Muscle of back (tissue), 11 donors: ENCODE data around the gene EAF1. TPM values are rescaled to one million over a fixed set of nuclear protein-coding genes. Genes with fewer than 3 reads are reported as not detected.
"Not testable (repeated sequence)": the region's sequence is repeated elsewhere in the genome, so short reads cannot be mapped to it uniquely, and the experiment has no call there.

Source experiments
- DNase-seq, 3 donors: peaks; one replicate each; pipeline versions ENCODE4 v3.0.0 to v3.0.0-alpha.2; 2013
- polyA plus RNA-seq, 10 donors: library from polyadenylated mRNA; unstranded; fragments of 120-200 nt; gene quantifications; one replicate each; pipeline ENCODE4 v1.2.1, GENCODE V29; 2013; ENCODE audit not compliant: insufficient read length in 10 of 10

The EAF1 gene
- polyA plus RNA-seq, 10 donors, result 9.9 to 17.0 (median 12.9) TPM

DNA sequence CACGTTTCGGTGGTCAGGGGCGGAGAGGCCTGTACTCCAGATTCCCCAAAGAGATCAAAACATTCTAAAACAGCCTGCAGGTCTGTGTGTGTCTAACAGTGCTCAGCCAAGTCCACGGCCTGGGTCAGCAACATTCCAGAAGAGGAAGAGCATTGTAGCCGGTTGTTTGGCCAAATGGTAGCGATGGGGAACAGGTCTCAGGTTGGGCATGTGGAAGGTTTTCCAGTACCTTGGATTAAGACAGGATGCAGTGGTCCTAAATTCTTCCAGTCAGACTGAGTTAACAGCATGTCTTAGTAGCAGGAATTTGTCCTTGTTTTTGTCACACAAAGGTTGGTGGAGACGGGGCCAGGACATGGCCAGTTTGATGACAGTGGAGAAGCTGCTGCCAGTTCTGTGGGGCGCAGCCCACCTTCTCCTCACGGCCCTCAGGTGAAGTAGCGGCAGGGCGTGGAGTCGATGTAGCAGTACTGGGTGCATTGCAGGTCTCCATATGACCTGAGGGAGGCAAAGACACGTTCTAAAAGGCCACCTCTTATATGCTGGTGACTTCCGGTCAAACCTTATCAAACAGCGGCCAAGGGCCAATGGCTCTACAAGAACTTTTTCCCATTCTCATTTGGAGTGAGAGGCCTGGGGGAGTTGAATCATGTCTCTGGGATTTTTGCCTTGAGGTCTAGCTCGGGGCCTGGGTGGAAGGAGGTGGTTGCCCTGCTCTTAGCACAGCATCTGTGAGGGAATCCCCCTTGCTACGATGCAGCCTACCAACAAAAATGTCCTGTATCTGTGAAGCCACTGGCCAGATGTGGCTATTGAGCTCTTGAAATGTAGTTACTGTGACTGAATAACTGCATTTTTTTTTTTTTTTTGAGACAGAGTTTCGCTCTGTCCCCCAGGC, 24.1 kb downstream of the EAF1 start:
- no peak for DNase-seq

DNA sequence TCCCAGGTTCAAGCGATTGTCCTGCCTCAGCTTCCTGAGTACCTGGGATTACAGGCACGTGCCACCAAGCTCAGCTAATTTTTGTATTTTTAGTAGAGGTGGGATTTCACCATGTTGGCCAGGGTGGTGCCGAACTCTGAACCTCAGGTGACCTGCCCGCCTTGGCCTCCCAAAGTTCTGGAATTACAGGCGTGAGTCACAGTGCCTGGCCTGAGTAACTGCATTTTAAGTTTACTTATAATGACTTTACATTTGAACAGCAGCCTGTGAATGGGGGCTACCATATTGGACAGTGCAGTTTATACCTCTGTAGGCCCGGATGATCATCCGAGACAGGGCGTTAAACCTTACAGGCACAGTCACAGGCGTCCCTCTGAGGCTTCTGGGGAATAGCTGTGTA, 24.8 kb downstream of the EAF1 start:
- no peak for DNase-seq

DNA sequence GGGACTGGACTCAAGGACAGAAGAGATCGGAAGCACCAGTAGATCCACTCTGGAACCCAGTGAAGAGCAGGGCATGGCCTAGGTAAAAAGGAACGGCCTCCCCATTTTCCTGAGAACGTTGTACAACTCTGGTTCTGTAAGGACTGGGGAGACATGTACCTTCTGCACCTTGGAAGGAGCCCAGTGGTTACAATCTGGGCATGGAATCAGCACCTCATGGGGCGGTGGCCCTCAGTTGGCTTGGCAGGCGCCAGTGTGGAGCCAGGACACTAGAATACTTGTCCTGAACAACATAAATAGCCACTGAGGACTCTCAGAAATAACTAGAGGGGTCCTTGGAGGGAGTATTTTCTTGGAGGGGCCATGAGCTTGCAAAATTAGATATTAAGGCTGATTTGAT, 25.6 kb downstream of the EAF1 start:
- no peak for DNase-seq

DNA sequence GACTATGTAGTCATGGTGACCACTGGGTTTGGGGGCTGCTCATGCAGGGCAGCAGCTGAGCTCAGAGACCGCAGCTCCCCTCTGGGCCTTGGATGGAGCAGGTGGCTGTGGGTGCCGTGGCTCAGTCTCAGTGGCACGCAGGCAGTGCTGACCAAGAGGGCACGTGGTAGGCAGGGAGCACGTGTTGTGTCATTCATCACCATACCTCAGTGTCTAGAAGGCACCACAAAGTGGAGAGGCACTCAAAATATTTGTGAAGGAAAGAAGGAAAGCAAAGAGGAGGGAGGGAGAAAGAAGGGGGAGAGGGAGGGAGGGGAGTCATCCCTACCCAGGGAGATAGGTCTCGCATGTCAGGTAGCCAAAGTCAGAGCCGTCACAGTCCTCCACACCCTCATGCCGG, 26.1 kb downstream of the EAF1 start:
- DNase-seq, result no peak

DNA sequence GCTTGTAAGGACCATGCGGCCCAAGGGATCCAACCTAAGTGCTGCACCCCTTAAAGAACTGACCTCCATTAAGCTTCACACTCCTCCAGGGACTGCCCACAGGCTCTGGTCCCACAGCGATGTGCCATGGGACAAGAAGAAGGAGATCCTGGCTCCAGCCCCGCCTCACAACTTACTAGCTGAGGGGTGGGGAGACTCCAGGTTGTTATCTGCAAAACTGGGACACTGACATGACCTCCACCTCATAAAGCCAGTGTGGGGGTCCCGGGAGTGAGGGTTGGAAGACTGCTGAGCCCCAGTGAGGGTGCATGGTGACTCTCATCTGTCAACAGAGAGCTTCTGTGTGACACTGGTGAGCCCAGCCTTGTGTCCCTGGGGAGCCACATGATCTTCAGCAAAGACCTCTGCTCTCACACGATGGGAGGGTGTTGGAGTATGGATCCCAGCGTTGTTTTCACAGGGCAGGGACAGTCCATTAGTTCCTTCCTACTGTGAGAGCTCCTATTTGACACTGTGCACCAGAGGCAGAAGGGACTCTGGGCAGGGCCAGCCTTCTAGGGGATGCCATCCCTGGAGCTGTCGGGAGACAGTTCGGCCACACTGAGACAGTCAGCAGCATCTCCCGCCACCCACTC, 26.7 kb downstream of the EAF1 start:
- no peak for DNase-seq

DNA sequence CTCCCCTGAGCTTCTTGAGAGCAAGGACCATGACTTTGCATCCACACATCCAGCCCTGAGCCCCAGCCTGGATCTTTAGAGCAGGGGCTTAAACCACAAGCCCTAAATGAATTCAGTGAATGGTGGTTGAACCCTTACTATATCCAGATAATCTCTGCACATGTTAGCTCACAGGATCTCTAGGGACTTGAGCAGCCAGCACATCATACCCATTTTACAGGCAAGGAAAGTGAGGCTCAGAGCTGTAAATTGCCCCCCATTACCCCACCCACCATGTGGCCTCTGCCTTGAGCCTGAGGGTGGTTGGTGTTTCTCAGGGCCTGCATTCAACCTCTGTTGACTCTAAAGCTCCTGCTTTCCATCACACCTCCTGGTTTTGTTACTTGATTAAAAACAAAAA, 27.6 kb downstream of the EAF1 start:
- DNase-seq, result no peak

DNA sequence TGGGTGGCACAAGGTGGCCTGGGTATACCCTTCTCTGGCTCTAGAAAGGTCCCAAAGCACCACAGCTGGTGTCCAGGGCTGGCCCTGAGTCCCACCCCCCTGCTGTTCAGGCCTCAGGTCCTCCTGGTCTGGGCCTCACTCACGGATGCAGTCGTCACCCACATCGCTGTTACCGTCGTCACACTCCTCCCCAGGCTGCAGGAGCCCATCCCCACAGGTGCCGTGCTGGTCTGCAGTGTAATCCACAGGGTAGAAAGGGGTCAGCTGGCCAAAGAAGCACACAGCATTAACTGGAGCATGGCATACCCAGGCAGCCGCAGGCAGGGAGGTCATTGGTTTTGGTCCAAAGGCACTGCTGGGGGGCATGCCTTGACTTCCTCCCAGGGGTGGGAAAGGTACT, 28.4 kb downstream of the EAF1 start:
- DNase-seq, result no peak

DNA sequence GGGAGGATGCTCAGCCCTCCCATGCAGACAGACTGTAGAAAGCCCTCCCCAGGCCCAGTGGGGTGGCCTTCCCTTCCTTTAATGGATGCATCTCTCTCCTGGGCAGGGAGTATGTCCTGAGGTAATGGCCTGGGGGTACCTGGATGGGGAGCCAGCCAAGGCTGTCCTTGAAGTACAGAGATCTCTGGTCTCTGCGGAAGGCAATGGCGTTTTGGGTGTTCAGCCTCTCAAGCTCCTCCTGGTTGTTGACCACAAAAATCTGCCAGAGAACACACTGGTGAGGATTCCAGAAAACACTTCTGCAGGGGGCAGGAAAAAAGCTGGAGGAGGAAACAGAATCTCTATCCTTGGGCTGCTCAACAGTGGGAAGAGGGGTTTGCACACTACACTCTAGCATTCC, 28.9 kb downstream of the EAF1 start:
- DNase-seq, result no peak

DNA sequence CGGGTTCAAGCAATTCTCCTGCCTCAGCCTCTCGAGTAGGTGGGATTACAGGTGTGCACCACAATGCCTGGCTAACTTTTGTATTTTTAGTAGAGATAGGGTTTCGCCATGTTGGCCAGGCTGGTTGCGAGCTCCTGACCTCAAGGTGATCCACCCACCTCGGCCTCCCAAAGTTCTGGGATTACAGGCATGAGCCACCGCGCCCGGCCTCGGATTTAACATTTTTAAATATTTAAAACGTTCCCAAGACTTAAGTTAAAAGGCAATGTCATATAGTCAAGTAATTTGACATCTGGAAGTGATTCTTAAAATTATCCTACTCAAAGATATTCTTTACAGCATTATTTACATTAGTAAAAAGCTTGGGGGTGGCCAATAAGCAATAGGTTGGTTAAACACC, 29.5 kb downstream of the EAF1 start:
- DNase-seq, result not testable (repeated sequence)

DNA sequence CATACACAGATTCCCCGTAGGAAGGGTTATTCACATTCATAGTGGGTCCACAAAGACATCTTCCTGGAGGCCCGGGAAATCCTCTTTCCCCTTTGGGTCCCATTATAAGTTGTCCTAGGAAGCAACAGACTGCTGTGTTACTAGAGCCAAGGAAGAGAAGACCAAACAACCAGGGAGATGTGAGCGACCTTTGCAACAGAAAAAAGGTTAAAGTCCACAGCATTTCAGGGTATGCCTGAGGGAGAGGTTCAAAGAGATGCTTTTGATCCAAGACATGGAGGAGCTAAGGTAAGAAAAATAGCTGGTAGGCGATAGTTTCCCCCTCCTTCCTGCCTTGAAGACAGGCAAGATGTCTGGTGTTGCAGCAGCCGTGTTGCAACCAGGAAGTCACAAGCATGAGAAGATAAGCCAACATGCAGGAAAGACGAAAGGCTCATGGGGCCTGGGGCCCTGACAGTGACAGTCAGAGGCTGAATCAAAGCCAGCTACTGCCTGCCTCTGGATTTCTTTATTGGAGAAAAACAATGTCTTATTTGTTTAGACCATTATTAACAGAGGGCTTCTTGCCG, 30.9 kb downstream of the EAF1 start:
- no peak for DNase-seq

DNA sequence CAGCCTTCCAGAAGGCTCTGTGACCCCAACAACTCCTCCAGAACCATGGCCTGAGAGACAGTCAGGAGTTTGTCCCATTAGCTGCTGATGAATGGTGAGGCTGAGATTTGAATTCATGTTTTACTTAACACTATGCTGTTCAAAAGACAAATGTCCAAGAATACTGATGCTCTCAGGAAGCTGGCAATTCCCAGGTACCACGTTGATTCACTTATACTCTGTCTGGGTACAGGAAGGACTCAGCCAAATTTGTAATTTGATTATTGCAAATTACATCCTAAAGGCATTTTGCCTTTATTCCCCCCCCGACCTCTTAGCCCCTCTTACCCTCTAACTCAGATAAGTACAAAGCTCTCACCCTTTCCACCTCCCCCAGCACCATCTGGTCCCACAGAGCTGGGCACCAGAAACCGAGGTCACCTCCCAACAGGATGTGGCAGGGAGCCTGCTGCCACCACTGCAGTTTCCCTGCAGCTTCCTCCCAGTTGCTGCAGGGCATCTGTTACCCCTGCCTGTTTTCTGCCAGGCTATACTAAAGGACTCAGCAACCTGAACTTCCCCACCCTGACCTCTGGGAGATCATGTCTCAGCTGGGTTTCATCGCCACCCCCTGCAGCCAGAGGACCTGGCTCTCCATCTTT, 33.6 kb downstream of the EAF1 start:
- no peak for DNase-seq

DNA sequence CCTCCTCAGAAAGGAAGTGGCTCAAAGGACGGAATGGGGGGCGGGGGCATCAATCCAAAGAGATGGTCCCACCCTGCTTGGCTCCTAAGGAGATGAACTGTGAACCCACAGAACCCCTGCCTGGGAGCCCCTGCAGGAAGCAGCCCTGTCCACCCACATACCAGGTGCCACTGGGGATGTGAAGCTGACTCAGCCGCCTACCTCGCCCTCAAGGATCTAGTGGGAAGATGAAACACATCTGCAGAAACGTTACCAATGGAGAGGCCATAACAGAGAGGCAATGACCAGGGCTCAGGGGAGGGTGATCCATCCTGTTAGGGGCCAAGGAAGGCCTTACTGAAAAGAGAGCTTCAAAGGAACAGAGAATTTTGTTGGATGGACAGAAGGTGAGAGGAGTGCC, 35.1 kb downstream of the EAF1 start:
- DNase-seq, result no peak

DNA sequence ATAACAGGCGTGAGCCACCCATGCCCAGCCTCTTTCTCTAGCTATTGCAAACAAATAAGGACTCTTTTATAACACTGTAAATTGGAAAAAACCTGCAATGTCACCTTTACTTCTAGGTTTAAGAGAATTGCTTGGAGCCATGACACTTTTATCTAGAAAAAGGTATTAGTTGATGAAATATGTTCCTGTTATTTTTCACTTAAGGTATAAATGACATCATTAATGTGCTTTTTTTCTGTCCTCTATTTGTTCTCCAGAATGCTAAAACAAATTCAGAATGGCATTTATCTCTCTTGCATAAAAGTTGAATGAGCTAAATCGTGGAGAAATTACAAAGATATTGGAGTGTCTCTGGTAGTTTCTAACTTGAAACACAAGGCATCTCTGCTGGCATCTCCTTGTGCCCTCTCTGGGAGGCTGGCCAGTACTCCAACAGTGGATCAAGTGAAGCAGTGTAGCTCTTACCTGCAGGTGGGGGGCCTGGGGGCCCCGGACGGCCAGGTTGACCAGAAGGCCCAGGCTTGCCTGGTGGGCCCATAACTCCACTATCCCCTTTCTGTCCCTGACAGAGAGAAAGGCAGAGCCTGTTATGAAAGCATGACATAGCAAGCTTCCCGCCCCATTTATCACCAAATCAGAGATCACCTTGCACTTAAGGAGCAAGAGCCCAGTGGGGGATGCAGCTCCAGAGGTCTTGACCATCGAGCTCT, 38.6 kb downstream of the EAF1 start:
- DNase-seq, result no peak

DNA sequence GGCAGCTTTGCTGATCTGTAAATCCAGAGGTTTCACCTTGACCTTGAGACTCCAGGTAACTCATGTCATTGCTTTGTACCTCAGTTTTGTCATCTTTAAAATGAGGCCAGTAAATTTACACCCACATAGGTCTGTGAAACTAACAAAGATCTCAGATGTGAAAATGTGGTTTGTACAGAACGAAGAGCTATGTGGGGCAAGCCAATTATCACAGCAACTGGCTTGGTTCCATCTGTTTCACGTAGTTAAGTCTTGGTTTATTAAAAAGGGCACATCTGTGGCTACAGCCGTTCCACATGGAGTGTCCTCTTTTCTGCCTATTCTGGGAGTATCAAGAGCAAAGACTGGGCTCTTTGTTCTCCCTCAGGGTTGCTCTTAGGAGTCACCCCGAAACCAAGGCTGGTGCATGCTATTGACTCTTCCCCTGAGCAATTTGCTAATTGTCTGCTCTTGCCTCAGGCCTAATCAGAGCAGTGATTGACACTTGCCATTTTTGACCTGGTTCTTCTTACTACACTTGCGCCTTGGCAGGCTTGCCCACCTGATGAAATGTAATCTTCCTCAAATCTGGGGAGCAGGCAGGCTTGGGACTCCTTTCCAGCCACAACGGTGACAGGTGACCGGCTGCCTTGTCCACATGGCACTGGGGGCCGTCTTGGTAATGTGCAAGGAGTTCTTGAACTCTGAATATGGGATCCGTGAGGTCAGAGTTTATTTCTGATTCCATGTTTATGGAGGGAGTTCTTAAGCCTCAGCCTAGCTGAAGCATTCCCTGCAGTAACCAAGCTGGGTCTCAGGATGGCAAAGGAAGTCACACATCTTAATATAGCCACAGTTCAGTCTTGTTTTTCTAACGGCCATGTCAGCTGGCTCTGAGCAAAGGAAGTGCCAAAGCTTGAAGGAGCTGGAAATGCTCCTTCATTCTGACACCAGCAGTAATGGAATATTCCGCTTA, 40.1 kb downstream of the EAF1 start:
- peak; percentile 27 to 64 (median 32) for DNase-seq

DNA sequence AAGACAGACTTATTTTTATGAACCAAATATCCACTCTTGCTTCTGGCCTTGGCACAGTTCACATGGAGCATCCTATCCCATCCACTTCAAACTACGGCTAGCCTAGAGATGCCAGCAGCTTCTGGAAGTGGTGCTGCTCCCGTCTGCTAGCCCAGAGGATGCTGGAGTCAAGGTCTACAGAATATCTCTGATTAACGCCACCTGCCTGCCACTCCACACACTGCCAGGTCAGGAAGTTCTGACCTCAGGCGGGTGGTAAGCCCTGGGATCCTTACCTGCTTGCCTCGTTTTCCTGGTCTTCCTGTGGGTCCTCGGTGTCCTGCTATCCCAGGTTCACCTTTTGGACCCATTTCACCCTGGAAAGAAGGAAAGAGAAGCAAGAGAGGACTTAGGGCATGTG, 42.9 kb downstream of the EAF1 start:
- no peak for DNase-seq

DNA sequence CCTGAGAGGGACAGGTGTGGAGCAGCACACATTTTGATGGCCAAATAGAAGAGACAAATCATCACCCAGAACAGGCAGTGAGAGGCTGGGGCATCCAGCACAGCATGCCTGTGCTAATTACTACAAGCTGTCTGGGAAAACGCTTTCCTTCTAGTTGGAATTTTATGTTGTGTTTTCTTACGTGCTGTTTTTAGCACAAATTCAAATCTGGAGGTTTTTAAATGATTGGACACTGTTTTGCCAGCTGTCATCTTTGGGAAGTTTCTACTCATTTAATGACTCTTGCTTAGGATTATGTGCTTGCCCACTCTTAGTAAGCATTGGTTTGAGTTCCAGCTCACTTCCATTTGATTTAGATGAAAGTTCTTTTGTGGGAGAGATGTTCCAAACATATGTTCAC, 43.5 kb downstream of the EAF1 start:
- DNase-seq, result no peak

DNA sequence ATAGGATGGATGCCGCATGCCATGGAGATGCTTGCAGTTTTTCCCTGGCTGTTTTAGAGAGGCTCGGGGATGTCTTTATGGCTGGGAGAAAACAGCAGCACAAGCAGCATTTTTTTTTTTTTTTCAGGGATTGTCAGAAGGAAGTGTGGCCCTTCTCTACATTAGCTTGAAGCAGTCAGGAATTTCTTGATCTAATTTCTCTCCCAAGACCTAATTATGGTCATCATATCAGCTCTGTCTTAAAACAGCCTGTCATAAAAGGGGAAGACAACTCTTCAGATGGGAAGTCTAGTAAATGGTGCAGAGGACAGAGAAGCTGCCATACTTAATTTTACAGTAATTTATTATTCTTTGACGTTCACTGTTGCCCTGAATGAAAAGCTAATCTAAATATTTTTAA, 44.5 kb downstream of the EAF1 start:
- no peak for DNase-seq

DNA sequence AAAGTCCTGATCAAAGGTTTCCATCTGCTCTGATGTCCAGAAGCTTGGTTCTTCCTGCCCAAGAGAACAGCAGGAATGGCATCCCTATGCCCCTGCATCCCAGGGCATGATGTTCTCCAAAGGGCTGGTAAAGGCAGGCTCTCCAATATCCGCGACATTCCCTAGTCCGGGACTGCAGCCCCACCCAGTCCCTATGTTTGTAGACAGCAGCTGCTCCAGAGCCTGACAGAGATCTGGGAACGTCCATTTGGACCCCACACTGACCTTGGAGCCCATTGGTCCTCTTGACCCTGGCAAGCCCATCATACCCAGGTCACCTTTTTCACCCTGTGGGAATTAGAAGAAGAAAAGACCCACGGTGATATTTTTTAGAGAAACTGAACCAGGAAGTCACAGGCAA, 47.8 kb downstream of the EAF1 start:
- DNase-seq, result no peak

DNA sequence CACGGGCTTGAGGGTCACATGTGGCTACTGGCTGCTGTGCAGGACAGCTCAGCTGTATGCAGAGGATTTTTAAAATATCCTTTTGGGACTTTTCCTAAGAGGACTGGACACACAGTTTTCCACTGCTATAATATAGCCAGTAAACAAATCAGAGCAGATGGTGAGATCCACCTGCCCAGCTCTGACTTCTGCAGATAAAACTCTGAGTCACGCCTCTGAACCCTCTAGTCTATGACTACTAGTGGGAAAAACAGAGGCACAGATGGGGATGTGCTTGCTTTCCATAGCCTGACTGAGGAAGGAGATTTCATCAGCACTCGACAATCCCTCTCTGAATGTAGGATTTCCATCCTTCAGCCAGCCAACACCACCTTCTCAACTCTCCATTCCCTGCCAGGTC, 49.0 kb downstream of the EAF1 start:
- DNase-seq, result peak; percentile 33 to 64 (median 48)

DNA sequence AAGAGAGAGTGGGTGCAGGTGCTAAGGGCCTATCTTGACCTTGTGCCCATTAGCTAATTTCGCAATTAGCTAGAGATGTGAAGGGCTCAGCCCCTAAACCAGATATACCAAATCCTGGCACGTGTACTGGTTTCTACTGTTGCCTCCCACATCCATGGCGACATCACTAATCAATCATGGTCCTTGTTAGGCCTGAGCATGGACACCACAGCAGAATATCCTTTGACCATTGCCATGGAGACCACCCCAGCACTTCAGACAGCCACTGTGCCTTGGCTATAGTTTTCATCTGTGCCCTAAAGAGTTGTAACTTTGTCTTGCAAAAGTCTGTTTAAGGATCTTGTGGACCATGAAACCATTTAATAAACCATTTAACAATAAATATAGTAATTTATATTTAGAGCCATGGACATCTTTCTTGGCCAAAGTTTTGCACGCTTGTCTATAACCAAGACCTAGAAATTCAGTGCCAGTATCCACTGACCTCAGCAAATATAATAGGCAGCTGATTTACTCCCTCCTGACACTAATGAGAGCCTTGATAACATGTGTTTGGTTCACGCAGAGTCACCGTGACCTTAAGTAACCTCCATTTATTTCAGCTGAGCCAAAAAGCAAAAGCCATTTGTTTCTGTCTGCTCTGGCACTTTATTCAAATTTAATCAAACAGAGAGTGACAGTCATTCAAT, 50.7 kb downstream of the EAF1 start:
- no peak for DNase-seq
